SU-DHL-6 (cell line): ENCODE measurements around the gene CRTC3.

Experiments used
- H2AFZ ChIP-seq: fragments of 200-600 bp; sonication (generic); 2 replicates; pipeline ENCODE4 v1.6.1; 2014; ENCODE audit warnings: low read depth, mild to moderate bottlenecking, moderate library complexity, mixed read lengths, antibody characterized with exemption, low read length; ENCODE audit not compliant: severe bottlenecking
- H3F3A ChIP-seq: fragments of 200-600 bp; shearing (Covaris generic); 2 replicates; pipeline ENCODE4 v1.6.0; 2016; ENCODE audit warnings: antibody characterized with exemption, mild to moderate bottlenecking; ENCODE audit not compliant: insufficient read depth
- H3K27ac ChIP-seq: fragments of 200-600 bp; sonication (generic); 2 replicates; pipeline ENCODE4 v1.5.1; 2016; ENCODE audit warnings: low read depth, mild to moderate bottlenecking, low read length, moderate library complexity, mixed read lengths
- H3K27me3 ChIP-seq: fragments of 200-600 bp; sonication (generic), shearing (Covaris generic); 2 replicates; pipeline ENCODE4 v1.6.0; 2014; ENCODE audit warnings: mild to moderate bottlenecking, low read length
- H3K36me3 ChIP-seq: fragments of 200-600 bp; sonication (generic); 2 replicates; pipeline ENCODE4 v1.6.1; 2014; ENCODE audit warnings: mild to moderate bottlenecking, low read length, mixed read lengths
- H3K4me2 ChIP-seq: fragments of 300-600, 200-600 bp; shearing (Covaris generic), sonication (generic); 2 replicates; pipeline ENCODE4 v1.6.0; 2014; ENCODE audit warnings: low read length, low read depth, mild to moderate bottlenecking; ENCODE audit not compliant: poor library complexity, severe bottlenecking
- H3K4me3 ChIP-seq: fragments of 200-600 bp; sonication (generic); 2 replicates; pipeline ENCODE4 v1.5.1; 2014; ENCODE audit warnings: antibody characterized with exemption, low read length, mild to moderate bottlenecking, mixed read lengths; ENCODE audit not compliant: insufficient read depth, poor library complexity, severe bottlenecking
- H3K79me2 ChIP-seq: fragments of 200-600 bp; sonication (generic); 2 replicates; pipeline ENCODE4 v1.6.1; 2014; ENCODE audit warnings: mild to moderate bottlenecking, low read length, moderate library complexity; ENCODE audit not compliant: insufficient read depth
- H3K9ac ChIP-seq: fragments of 200-600 bp; sonication (generic); 2 replicates; pipeline ENCODE4 v1.7.0; 2014; ENCODE audit warnings: mild to moderate bottlenecking, low read length
- H3K9me2 ChIP-seq: fragments of 200-600 bp; sonication (generic); replicated peaks from 2 replicates; pipeline ENCODE4 v1.6.1; 2014; ENCODE audit warnings: low read length; ENCODE audit not compliant: insufficient read depth
- H3K9me3 ChIP-seq: fragments of 200-600 bp; sonication (generic); 2 replicates; pipeline ENCODE4 v1.6.1; 2014; ENCODE audit warnings: low read length, mixed read lengths; ENCODE audit not compliant: insufficient read depth
- H4K20me1 ChIP-seq: fragments of 200-600 bp; sonication (generic); 2 replicates; pipeline ENCODE4 v1.6.1; 2014; ENCODE audit warnings: low read depth, mild to moderate bottlenecking, antibody characterized with exemption, low read length, moderate library complexity, mixed read lengths
- CTCF ChIP-seq: fragments of 200-600 bp; sonication (generic); IDR thresholded peaks from one replicate; pipeline ENCODE4 v1.5.1; 2017; ENCODE audit warnings: antibody characterized with exemption, mild to moderate bottlenecking, low read length, moderate library complexity; ENCODE audit not compliant: insufficient read depth, poor library complexity, severe bottlenecking
- EZH2phosphoT487 ChIP-seq: fragments of 200-600 bp; sonication (generic), shearing (Covaris generic); conservative IDR thresholded peaks from 2 replicates; pipeline ENCODE4 v1.6.1; 2018; ENCODE audit warnings: mild to moderate bottlenecking, antibody characterized with exemption, low read length, moderate library complexity, mixed read lengths

Gene CRTC3

GRCh38 chr15:90557186-90558084 lies 27.7 kb downstream of the CRTC3 start:
- no peaks in the 10 kb centered on the region for H3K79me2 ChIP-seq
- H3K9me2 ChIP-seq = no peaks in the 10 kb centered on the region
- no peaks in the 10 kb centered on the region for H3K27me3 ChIP-seq
- no peak overlapping the region for H2AFZ ChIP-seq
- H3K36me3 ChIP-seq = no peaks in the 10 kb centered on the region
- no peaks in the 10 kb centered on the region for H4K20me1 ChIP-seq
- no peaks in the 10 kb centered on the region for H3F3A ChIP-seq
- no peak overlapping the region for H3K4me3 ChIP-seq
- no peak overlapping the region for H3K27ac ChIP-seq
- H3K9ac ChIP-seq = no peak overlapping the region
- TF ChIP-seq EZH2phosphoT487 (no peak), CTCF (no peak)
- H3K4me2 ChIP-seq = no peak overlapping the region
- H3K9me3 ChIP-seq = no peaks in the 10 kb centered on the region

- Histone ChIP-seq H4K20me1 (no peaks in the 10 kb centered on the region), H3K4me2 (no peak overlapping the region), H3K79me2 (no peaks in the 10 kb centered on the region), H3K36me3 (no peaks in the 10 kb centered on the region), H3K9me3 (no peaks in the 10 kb centered on the region), H3K9me2 (no peaks in the 10 kb centered on the region), H3K9ac (no peak overlapping the region), H3K27ac (no peak overlapping the region), H3F3A (no peaks in the 10 kb centered on the region), H3K27me3 (no peaks in the 10 kb centered on the region), H2AFZ (no peak overlapping the region), H3K4me3 (no peak overlapping the region)
- no peak for TF ChIP-seq CTCF
- no peak for TF ChIP-seq EZH2phosphoT487
Measured at GRCh38 chr15:90558171-90558573, 28.4 kb downstream of the CRTC3 start.

DNA sequence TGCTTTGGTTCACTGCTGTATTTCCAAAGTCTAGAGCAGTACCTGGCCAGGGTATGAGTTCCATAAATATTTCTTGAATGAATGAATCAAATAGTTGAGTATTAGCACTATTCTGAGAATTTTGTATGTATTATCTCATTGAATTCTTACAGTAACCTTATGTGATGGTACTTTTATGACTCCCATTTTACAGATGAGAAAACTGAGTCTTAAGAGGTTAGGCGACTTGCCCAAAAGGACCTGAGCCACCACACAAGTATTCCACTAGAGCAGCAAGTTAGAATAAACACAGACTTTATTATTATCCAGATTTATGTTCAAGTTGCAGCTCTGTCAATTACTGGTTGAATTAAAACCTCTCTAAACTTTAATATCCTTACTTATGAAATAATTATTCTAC lies 29.4 kb downstream of the CRTC3 start:
- no peaks in the 10 kb centered on the region for H3F3A ChIP-seq
- no peaks in the 10 kb centered on the region for H4K20me1 ChIP-seq
- no peaks in the 10 kb centered on the region for H3K36me3 ChIP-seq
- no peaks in the 10 kb centered on the region for H3K27me3 ChIP-seq
- H3K9ac ChIP-seq = no peak overlapping the region
- H3K9me2 ChIP-seq = no peaks in the 10 kb centered on the region
- TF ChIP-seq EZH2phosphoT487 (no peak), CTCF (no peak)
- H3K9me3 ChIP-seq = no peaks in the 10 kb centered on the region
- H3K27ac ChIP-seq = no peak overlapping the region
- H3K4me2 ChIP-seq = no peak overlapping the region
- H3K79me2 ChIP-seq = no peaks in the 10 kb centered on the region
- H3K4me3 ChIP-seq = no peak overlapping the region
- H2AFZ ChIP-seq = no peak overlapping the region
